DOHH2 (cell line): ENCODE data around the gene SOX8.

Experiments used
- H3F3A ChIP-seq: fragments of 200-600 bp; sonication (generic), shearing (Covaris generic); 2 replicates; pipeline ENCODE4 v1.6.0; 2016; ENCODE audit warnings: antibody characterized with exemption, mild to moderate bottlenecking; ENCODE audit not compliant: control insufficient read depth, insufficient read depth
- H3K27ac ChIP-seq: fragments of 200-600 bp; sonication (generic); 2 replicates; pipeline ENCODE4 v1.5.1; 2014; ENCODE audit warnings: low read depth, mild to moderate bottlenecking, low read length, moderate library complexity
- H3K27me3 ChIP-seq: fragments of 200-600 bp; sonication (generic); 2 replicates; pipeline ENCODE4 v1.6.1; 2014; ENCODE audit warnings: mild to moderate bottlenecking, low read length, mixed read lengths; ENCODE audit not compliant: control insufficient read depth
- H3K36me3 ChIP-seq: fragments of 200-600 bp; sonication (generic); 2 replicates; pipeline ENCODE4 v1.6.1; 2014; ENCODE audit warnings: mild to moderate bottlenecking, low read length, moderate library complexity, mixed read lengths; ENCODE audit not compliant: control insufficient read depth
- H3K4me1 ChIP-seq: fragments of 200-600 bp; sonication (generic); 2 replicates; pipeline ENCODE4 v1.6.1; 2014; ENCODE audit warnings: mild to moderate bottlenecking, low read length, mixed read lengths; ENCODE audit not compliant: control insufficient read depth
- H3K4me2 ChIP-seq: fragments of 200-600 bp; sonication (generic); 2 replicates; pipeline ENCODE4 v1.6.0; 2014; ENCODE audit warnings: mild to moderate bottlenecking, low read length, moderate library complexity
- H3K4me3 ChIP-seq: fragments of 200-600 bp; sonication (generic); 2 replicates; pipeline ENCODE4 v1.5.1; 2014; ENCODE audit warnings: mild to moderate bottlenecking, low read length, mixed read lengths
- H3K79me2 ChIP-seq: fragments of 200-600 bp; sonication (generic); 2 replicates; pipeline ENCODE4 v1.6.1; 2014; ENCODE audit warnings: mild to moderate bottlenecking, low read length, mixed read lengths; ENCODE audit not compliant: control insufficient read depth
- H3K9me2 ChIP-seq: fragments of 200-600 bp; sonication (generic); replicated peaks from 2 replicates; pipeline ENCODE4 v1.6.1; 2014; ENCODE audit warnings: mild to moderate bottlenecking, low read length, mixed read lengths; ENCODE audit not compliant: control insufficient read depth
- H3K9me3 ChIP-seq: fragments of 200-600 bp; sonication (generic); 2 replicates; pipeline ENCODE4 v1.6.1; 2014; ENCODE audit warnings: antibody characterized with exemption, low read length, mixed read lengths; ENCODE audit not compliant: control insufficient read depth, insufficient read depth
- H4K20me1 ChIP-seq: fragments of 200-600 bp; sonication (generic); 2 replicates; pipeline ENCODE4 v1.6.0; 2014; ENCODE audit warnings: low read depth, mild to moderate bottlenecking, antibody characterized with exemption, low read length, moderate library complexity; ENCODE audit not compliant: control insufficient read depth, insufficient read depth
- CTCF ChIP-seq: fragments of 200-600 bp; sonication (generic); IDR thresholded peaks from one replicate; pipeline ENCODE4 v1.5.1; 2014; ENCODE audit warnings: antibody characterized with exemption, mild to moderate bottlenecking, low read depth, low read length; ENCODE audit not compliant: poor library complexity, severe bottlenecking
- EZH2phosphoT487 ChIP-seq: fragments of 200-600 bp; sonication (generic); IDR thresholded peaks from 2 replicates; pipeline ENCODE4 v1.6.1; 2017; ENCODE audit warnings: borderline replicate concordance, mild to moderate bottlenecking, antibody characterized with exemption, low read length, moderate library complexity, mixed read lengths

The SOX8 gene

DNA sequence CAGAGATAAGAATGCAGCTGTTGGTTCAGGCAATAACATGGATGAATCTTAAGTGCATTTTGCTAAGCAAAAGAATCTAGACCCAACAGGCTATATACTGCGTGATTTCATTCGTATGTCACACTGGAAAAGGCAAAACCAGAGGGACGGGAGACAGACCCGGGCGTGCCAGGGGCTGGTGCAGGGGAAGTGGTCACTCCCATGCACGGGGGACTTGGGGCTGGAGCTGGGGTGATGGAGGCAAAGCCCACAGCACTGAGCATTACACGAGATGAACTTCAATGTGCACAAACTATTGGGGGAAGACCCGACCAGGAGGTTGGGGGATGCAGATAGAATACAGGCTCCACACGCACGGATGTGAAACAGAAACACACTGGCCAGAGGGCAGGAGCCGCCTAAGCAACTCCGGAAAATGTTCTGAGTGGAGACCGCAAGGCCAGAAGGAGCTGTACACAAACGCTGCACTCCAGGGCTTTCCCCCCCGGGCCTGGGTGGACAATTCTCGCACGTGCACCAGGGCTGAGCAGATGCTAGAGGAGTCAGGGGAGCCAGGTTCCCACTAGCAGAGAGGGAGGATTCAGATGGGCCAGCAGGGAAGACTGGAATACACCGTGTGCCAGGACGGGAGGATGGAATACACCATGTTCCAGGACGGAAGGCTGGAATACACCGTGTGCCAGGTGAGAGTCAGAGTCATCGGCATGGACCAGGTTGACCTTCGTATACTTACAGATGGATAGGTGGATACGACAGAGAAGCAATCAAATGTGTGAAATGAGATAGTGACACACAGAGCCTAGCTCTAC is 22.1 kb upstream of the SOX8 start:
- Histone ChIP-seq H3K4me3 (no peak overlapping the region), H3K4me1 (no peaks in the 10 kb centered on the region), H3K4me2 (no peak overlapping the region), H3K27me3 (no peaks in the 10 kb centered on the region), H3K36me3 (peaks cover under 1% of the 10 kb centered on the region; the same call in 1 of the 2 replicates), H3K9me2 (no peaks in the 10 kb centered on the region), H3F3A (no peaks in the 10 kb centered on the region), H3K27ac (no peak overlapping the region), H3K79me2 (peaks cover 15% of the 10 kb centered on the region), H3K9me3 (no peaks in the 10 kb centered on the region), H4K20me1 (no peaks in the 10 kb centered on the region)
- TF ChIP-seq EZH2phosphoT487 (no peak), CTCF (no peak)

GRCh38 chr16:962366-962765 is 19.2 kb upstream of the SOX8 start:
- Histone ChIP-seq H3K4me2 (no peak overlapping the region), H3K4me3 (no peak overlapping the region), H3K79me2 (peaks cover 32% of the 10 kb centered on the region), H3K27ac (no peak overlapping the region), H3K9me2 (no peaks in the 10 kb centered on the region), H3K4me1 (no peaks in the 10 kb centered on the region), H3F3A (no peaks in the 10 kb centered on the region), H3K36me3 (peaks cover 22% of the 10 kb centered on the region), H3K27me3 (no peaks in the 10 kb centered on the region), H4K20me1 (no peaks in the 10 kb centered on the region), H3K9me3 (peaks cover 3% of the 10 kb centered on the region; the same call in 1 of the 2 replicates)
- TF ChIP-seq CTCF (no peak), EZH2phosphoT487 (no peak)

GRCh38 chr16:962901-963814 is 18.4 kb upstream of the SOX8 start:
- H3K4me3 ChIP-seq, result no peak overlapping the region
- no peak overlapping the region for H3K4me2 ChIP-seq
- no peak for TF ChIP-seq CTCF
- TF ChIP-seq EZH2phosphoT487, result no peak
- peaks cover 3% of the 10 kb centered on the region; the same call in 1 of the 2 replicates for H3K9me3 ChIP-seq
- H3K4me1 ChIP-seq, result no peaks in the 10 kb centered on the region
- peaks cover 25% of the 10 kb centered on the region for H3K36me3 ChIP-seq
- peaks cover 38% of the 10 kb centered on the region for H3K79me2 ChIP-seq
- H3K27ac ChIP-seq, result no peak overlapping the region
- no peaks in the 10 kb centered on the region for H3K9me2 ChIP-seq
- no peaks in the 10 kb centered on the region for H4K20me1 ChIP-seq
- H3K27me3 ChIP-seq, result no peaks in the 10 kb centered on the region
- H3F3A ChIP-seq, result no peaks in the 10 kb centered on the region
